Measurements from ENCODE around the gene PROM1. TPM values are rescaled to one million over a fixed set of nuclear protein-coding genes. Genes with fewer than 3 reads are reported as not detected.

PROM1 gene
- total RNA-seq, 4 donors from 2014 or later, result 0.94 to 16.3 (median 4.4) TPM

- peak; percentile 17 for ATAC-seq
- 55 to 67% methylated on average over 6 to 12 of the region's 12 CpGs for WGBS, 2 donors (ENCODE audit: low coverage in 1 of 2)
These were observed 82.9 kb downstream of the PROM1 start for GRCh38 chr4:16000708-16001483.

GRCh38 chr4:15996773-15997172, 87.0 kb downstream of the PROM1 start:
- H3K36me3 ChIP-seq, result no peaks in the 10 kb centered on the region
- H3K4me3 ChIP-seq, result no peak overlapping the region
- no peak for TF ChIP-seq POLR2A (IDR thresholded peaks at IDR 0.05)
- TF ChIP-seq POLR2AphosphoS5 (IDR thresholded peaks at IDR 0.05), result no peak
- TF ChIP-seq CTCF (IDR thresholded peaks at IDR 0.05), result no peak
- TF ChIP-seq EP300 (IDR thresholded peaks at IDR 0.05), result no peak
- H3K27me3 ChIP-seq, result no peaks in the 10 kb centered on the region
- H3K27ac ChIP-seq, result no peak overlapping the region
- no peaks in the 10 kb centered on the region for H3K9me3 ChIP-seq
- ATAC-seq, result no peak
- H3K4me1 ChIP-seq, result peaks cover 0 to 9% (median 0%) of the 10 kb centered on the region in 3 donors
- 58% methylated on average over 4 of the region's 4 CpGs for WGBS, 2 donors (ENCODE audit: low coverage in 1 of 2)

More at GRCh38 chr4:16000708-16001483, 82.9 kb downstream of the PROM1 start:
- no peak for TF ChIP-seq POLR2AphosphoS5 (IDR thresholded peaks at IDR 0.05)
- TF ChIP-seq POLR2A (IDR thresholded peaks at IDR 0.05), result no peak
- Histone ChIP-seq H3K36me3 (no peaks in the 10 kb centered on the region), H3K9me3 (no peaks in the 10 kb centered on the region), H3K4me3 (no peak overlapping the region), H3K27ac (no peak overlapping the region), H3K4me1 (peaks cover 0 to 9% (median 0%) of the 10 kb centered on the region in 3 donors), H3K27me3 (no peaks in the 10 kb centered on the region)

- no peak for TF ChIP-seq EP300 (IDR thresholded peaks at IDR 0.05)
- ATAC-seq, result no peak
- 86 to 93% methylated on average over 2 to 3 of the region's 3 CpGs for WGBS, 2 donors (ENCODE audit: low coverage in 1 of 2)
- Histone ChIP-seq H3K36me3 (no peaks in the 10 kb centered on the region), H3K9me3 (no peaks in the 10 kb centered on the region), H3K27me3 (no peaks in the 10 kb centered on the region), H3K4me3 (no peak overlapping the region), H3K27ac (no peak overlapping the region), H3K4me1 (no peaks in the 10 kb centered on the region)
These were observed 88.0 kb downstream of the PROM1 start for GRCh38 chr4:15995826-15996225.

GRCh38 chr4:15992167-15992485, 91.7 kb downstream of the PROM1 start:
- 56 to 65% methylated on average over 2 of the region's 2 CpGs for WGBS, 2 donors (ENCODE audit: low coverage in 1 of 2)
- Histone ChIP-seq H3K4me1 (no peaks in the 10 kb centered on the region), H3K27me3 (no peaks in the 10 kb centered on the region), H3K27ac (no peak overlapping the region), H3K4me3 (no peak overlapping the region), H3K36me3 (no peaks in the 10 kb centered on the region), H3K9me3 (no peaks in the 10 kb centered on the region)
- TF ChIP-seq EP300 (IDR thresholded peaks at IDR 0.05), result no peak
- TF ChIP-seq POLR2A (IDR thresholded peaks at IDR 0.05), result no peak
- no peak for ATAC-seq

GRCh38 chr4:15990570-15991285, 93.1 kb downstream of the PROM1 start:
- no peak overlapping the region for H3K4me3 ChIP-seq
- no peaks in the 10 kb centered on the region for H3K4me1 ChIP-seq
- H3K36me3 ChIP-seq, result no peaks in the 10 kb centered on the region
- 65 to 83% methylated on average over 8 to 10 of the region's 12 CpGs for WGBS, 2 donors (ENCODE audit: low coverage in 1 of 2)
- ATAC-seq, result no peak
- no peak overlapping the region for H3K27ac ChIP-seq
- TF ChIP-seq CTCF (IDR thresholded peaks at IDR 0.05), result no peak
- TF ChIP-seq POLR2AphosphoS5 (IDR thresholded peaks at IDR 0.05), result no peak
- TF ChIP-seq POLR2A (IDR thresholded peaks at IDR 0.05), result no peak
- TF ChIP-seq EP300 (IDR thresholded peaks at IDR 0.05), result no peak
- no peaks in the 10 kb centered on the region for H3K9me3 ChIP-seq
- H3K27me3 ChIP-seq, result no peaks in the 10 kb centered on the region

GRCh38 chr4:15989424-15989823, 94.4 kb downstream of the PROM1 start:
- no peak for TF ChIP-seq EP300 (IDR thresholded peaks at IDR 0.05)
- TF ChIP-seq POLR2AphosphoS5 (IDR thresholded peaks at IDR 0.05), result no peak
- TF ChIP-seq CTCF (IDR thresholded peaks at IDR 0.05), result no peak
- no peak for TF ChIP-seq POLR2A (IDR thresholded peaks at IDR 0.05)
- no peaks in the 10 kb centered on the region for H3K27me3 ChIP-seq
- ATAC-seq, result no peak
- H3K9me3 ChIP-seq, result no peaks in the 10 kb centered on the region
- no peak overlapping the region for H3K27ac ChIP-seq
- H3K4me3 ChIP-seq, result no peak overlapping the region
- H3K36me3 ChIP-seq, result no peaks in the 10 kb centered on the region
- H3K4me1 ChIP-seq, result no peaks in the 10 kb centered on the region
- WGBS, 2 donors (ENCODE audit: low coverage in 1 of 2), result 54 to 55% methylated on average over 5 to 6 of the region's 6 CpGs
